GM13977 (cell line): ENCODE results near the gene BRMS1L.

Experiments
- DNase-seq: peaks from one replicate; pipeline ENCODE4 v3.0.0; 2012; ENCODE audit warnings: low spot score
- CTCF ChIP-seq: IDR thresholded peaks from 2 replicates; pipeline ENCODE4 v1.5.1; 2012; ENCODE audit warnings: mild to moderate bottlenecking, control low read depth; ENCODE audit not compliant: insufficient read depth; ENCODE audit errors: extremely low read depth, missing control alignments
- in situ Hi-C: fragments of 300-500 bp; cut with MboI; formaldehyde crosslinking; loops from one replicate; pipeline ENCODE4 v1.12.0; 2022; ENCODE audit warnings: low sequenced_read_pairs, low pct_unique_long_range_greater_than_20kb, mixed read lengths, inconsistent platforms; ENCODE audit not compliant: unreplicated experiment

BRMS1L gene

GRCh38 chr14:35809597-35809996, 16.5 kb upstream of the BRMS1L start:
- in situ Hi-C loops: loop anchor here (25.0 kb wide), 2 partner anchors 372 to 672 kb away; no protein-coding TSS in a partner anchor
- DNase-seq: no peak
- no peak for TF ChIP-seq CTCF

- no peak for TF ChIP-seq CTCF
- in situ Hi-C loops: loop anchor here (25.0 kb wide), 2 partner anchors 374 to 674 kb away; no protein-coding TSS in a partner anchor
- no peak for DNase-seq
These were observed 15.2 kb upstream of the BRMS1L start for GRCh38 chr14:35810963-35811362.

- DNase-seq: peak; percentile 58
These were observed 11.7 kb upstream of the BRMS1L start for GRCh38 chr14:35814371-35815005.

GRCh38 chr14:35818346-35819115, 7.6 kb upstream of the BRMS1L start:
- DNase-seq: peak; percentile 60
- peak; percentile 51 for TF ChIP-seq CTCF
- in situ Hi-C loops: loop anchor here (25.0 kb wide), 2 partner anchors 381 to 681 kb away; no protein-coding TSS in a partner anchor

More at GRCh38 chr14:35814371-35815005, 11.7 kb upstream of the BRMS1L start:
- in situ Hi-C loops: loop anchor here (25.0 kb wide), 2 partner anchors 377 to 677 kb away; no protein-coding TSS in a partner anchor
- TF ChIP-seq CTCF: peak; percentile 84

GRCh38 chr14:35819591-35820540, 6.3 kb upstream of the BRMS1L start:
- in situ Hi-C loops: loop anchor here (25.0 kb wide), 2 partner anchors 383 to 683 kb away; no protein-coding TSS in a partner anchor
- no peak for DNase-seq
- TF ChIP-seq CTCF: no peak
